Coronary artery (tissue), 2 donors: Measurements from ENCODE around the gene ZNHIT6.
A peak's percentile ranks its signal among the peaks of the same experiment; 100 is the strongest.

ENCODE experiments used
- DNase-seq: peaks from one replicate; pipeline ENCODE4 v3.0.0-alpha.2; 2017; ENCODE audit warnings: low spot score
- H3K27ac ChIP-seq, 2 donors: fragments of 200-600 bp; sonication (generic); one replicate each; pipeline ENCODE4 v1.5.1; 2016 to 2019
- H3K4me3 ChIP-seq: fragments of 200-600 bp; sonication (generic); 2 replicates; pipeline ENCODE4 v1.5.1; 2016; ENCODE audit warnings: mild to moderate bottlenecking, moderate library complexity
- CTCF ChIP-seq: fragments of 200-600 bp; sonication (generic); IDR thresholded peaks from one replicate; pipeline ENCODE4 v1.5.1; 2019; ENCODE audit warnings: antibody characterized with exemption

Gene ZNHIT6

GRCh38 chr1:85707990-85708828, at the start of gene ZNHIT6:
Gene ZNHIT6 (minus strand): TSS chr1:85708433. CDS start chr1:85708284, 149 bp downstream.
- Histone ChIP-seq H3K4me3 (peak within 1 kb of the TSS; percentile 80), H3K27ac (peak within 1 kb of the TSS; percentile 65 to 90)
- no peak for TF ChIP-seq CTCF
- DNase-seq, result peak; percentile 93

GRCh38 chr1:85756864-85757263, 48.6 kb upstream of the ZNHIT6 start:
- H3K4me3 ChIP-seq, result no peak overlapping the region
- H3K27ac ChIP-seq, result no peak overlapping the region
- no peak for TF ChIP-seq CTCF
- no peak for DNase-seq

- no peak overlapping the region for H3K4me3 ChIP-seq
- H3K27ac ChIP-seq, result no peak overlapping the region
- no peak for TF ChIP-seq CTCF
- DNase-seq, result no peak
These were observed 39.9 kb upstream of the ZNHIT6 start for GRCh38 chr1:85748120-85748519.

- DNase-seq, result no peak
- TF ChIP-seq CTCF, result no peak
- H3K27ac ChIP-seq, result no peak overlapping the region
- no peak overlapping the region for H3K4me3 ChIP-seq
These were observed 38.5 kb upstream of the ZNHIT6 start for GRCh38 chr1:85746777-85747176.

GRCh38 chr1:85743814-85744213, 35.6 kb upstream of the ZNHIT6 start:
- Histone ChIP-seq H3K27ac (no peak overlapping the region), H3K4me3 (no peak overlapping the region)
- no peak for DNase-seq
- no peak for TF ChIP-seq CTCF

GRCh38 chr1:85734931-85735330, 26.7 kb upstream of the ZNHIT6 start:
- TF ChIP-seq CTCF, result no peak
- Histone ChIP-seq H3K4me3 (no peak overlapping the region), H3K27ac (no peak overlapping the region)
- no peak for DNase-seq
